Measurements from ENCODE around the gene DNAJC5G.

DNAJC5G gene

GRCh38 chr2:27275211-27276150 is at the start of gene DNAJC5G:
Gene DNAJC5G (plus strand): TSS chr2:27275433. CDS start chr2:27276729, 1,296 bp downstream.
- FAIRE-seq = no peak

GRCh38 chr2:27225526-27225925 is 49.7 kb upstream of the DNAJC5G start:
- FAIRE-seq = no peak

GRCh38 chr2:27227501-27227900 is 47.7 kb upstream of the DNAJC5G start:
- FAIRE-seq = no peak

GRCh38 chr2:27231921-27232320 is 43.3 kb upstream of the DNAJC5G start:
- no peak for FAIRE-seq

GRCh38 chr2:27233341-27233740 is 41.9 kb upstream of the DNAJC5G start:
- FAIRE-seq = no peak

- no peak for FAIRE-seq
These were observed 39.1 kb upstream of the DNAJC5G start for GRCh38 chr2:27236136-27236535.

- no peak for FAIRE-seq
These were observed 38.6 kb upstream of the DNAJC5G start for GRCh38 chr2:27236626-27237025.

- FAIRE-seq = no peak
These were observed 37.8 kb upstream of the DNAJC5G start for GRCh38 chr2:27237341-27237945.

GRCh38 chr2:27238976-27239375 is 36.3 kb upstream of the DNAJC5G start:
- no peak for FAIRE-seq

- no peak for FAIRE-seq
These were observed 34.8 kb upstream of the DNAJC5G start for GRCh38 chr2:27240406-27240805.

- no peak for FAIRE-seq
These were observed 33.2 kb upstream of the DNAJC5G start for GRCh38 chr2:27241761-27242613.

GRCh38 chr2:27242614-27242951 is 32.6 kb upstream of the DNAJC5G start:
- FAIRE-seq = no peak

GRCh38 chr2:27243391-27244130 is 31.7 kb upstream of the DNAJC5G start:
- no peak for FAIRE-seq

GRCh38 chr2:27245116-27245515 is 30.1 kb upstream of the DNAJC5G start:
- FAIRE-seq = no peak

GRCh38 chr2:27245626-27246025 is 29.6 kb upstream of the DNAJC5G start:
- FAIRE-seq = no peak

- no peak for FAIRE-seq
These were observed 27.3 kb upstream of the DNAJC5G start for GRCh38 chr2:27247893-27248292.

GRCh38 chr2:27249159-27249890 is 25.9 kb upstream of the DNAJC5G start:
- no peak for FAIRE-seq

- FAIRE-seq = no peak
These were observed 25.2 kb upstream of the DNAJC5G start for GRCh38 chr2:27249891-27250651.

GRCh38 chr2:27250652-27251379 is 24.4 kb upstream of the DNAJC5G start:
- no peak for FAIRE-seq

GRCh38 chr2:27251766-27252165 is 23.5 kb upstream of the DNAJC5G start:
- no peak for FAIRE-seq

All from TTC549 (cell line).